GM12892 (cell line): ENCODE results near the gene KLHL2.
"Not testable (repeated sequence)": the region's sequence is repeated elsewhere in the genome, so short reads cannot be mapped to it uniquely, and the experiment has no call there.

Source experiments
- DNase-seq: peaks from one replicate; pipeline ENCODE4 v3.0.0; 2011; ENCODE audit not compliant: insufficient read length
- FAIRE-seq: peaks from 2 replicates; lab custom pipeline; 2011; peaks lifted over from hg19 to GRCh38; lab: Jason Lieb, UNC
- POLR2A ChIP-seq: IDR thresholded peaks from 2 replicates; pipeline ENCODE4 v1.6.1; 2011; ENCODE audit warnings: low read depth, low read length, control low read depth
- POLR2AphosphoS5 ChIP-seq: IDR thresholded peaks from 2 replicates; pipeline ENCODE4 v1.6.1; 2011; ENCODE audit warnings: low read depth, low read length, control low read depth
- TAF1 ChIP-seq: IDR thresholded peaks from 2 replicates; pipeline ENCODE4 v1.6.1; 2011; ENCODE audit warnings: low read depth, mild to moderate bottlenecking, control low read depth, low read length, borderline replicate concordance

Gene KLHL2

DNA sequence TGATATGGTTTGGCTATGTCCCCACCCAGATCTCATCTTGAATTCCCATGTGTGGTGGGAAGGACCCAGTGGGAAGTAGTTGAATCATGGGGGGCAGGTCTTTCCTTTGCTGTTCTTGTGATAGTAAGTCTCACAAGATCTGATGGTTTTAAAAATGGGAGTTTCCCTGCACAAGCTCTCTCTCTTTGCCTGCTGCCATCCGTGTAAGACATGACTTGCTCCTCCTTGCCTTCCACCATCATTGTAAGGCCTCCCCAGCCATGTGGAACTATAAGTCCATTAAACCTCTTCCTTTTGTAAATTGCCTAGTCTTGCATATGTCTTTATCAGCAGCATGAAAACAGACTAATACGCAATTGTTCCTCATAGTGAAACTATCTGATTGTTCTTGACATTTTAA lies 66.1 kb downstream of the KLHL2 start:
- DNase-seq, FAIRE-seq: not testable (repeated sequence)

- FAIRE-seq, DNase-seq: not testable (repeated sequence)
These were observed 68.0 kb downstream of the KLHL2 start for GRCh38 chr4:165275357-165275756.

GRCh38 chr4:165279531-165279930 lies 72.2 kb downstream of the KLHL2 start:
- not testable (repeated sequence) for FAIRE-seq, DNase-seq

DNA sequence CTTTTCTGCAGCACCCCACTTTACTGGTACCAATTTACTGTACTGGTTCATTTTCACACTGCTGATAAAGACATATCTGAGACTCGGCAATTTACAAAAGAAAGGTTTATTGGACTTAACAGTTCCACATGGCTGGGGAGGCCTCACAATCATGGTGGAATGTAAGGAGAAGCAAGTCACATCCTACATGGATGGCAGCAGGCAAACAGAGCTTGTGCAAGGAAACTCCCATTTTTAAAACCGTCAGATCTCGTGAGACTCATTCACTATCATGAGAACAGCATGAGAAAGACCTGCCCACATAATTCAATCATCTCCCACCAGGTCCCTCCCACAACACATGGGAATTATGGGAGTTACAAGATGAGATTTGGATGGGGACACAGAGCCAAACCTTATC lies 77.3 kb downstream of the KLHL2 start:
- not testable (repeated sequence) for DNase-seq, FAIRE-seq

- peak; percentile 92 for FAIRE-seq
These were observed 79.4 kb downstream of the KLHL2 start for GRCh38 chr4:165286619-165287340.

DNA sequence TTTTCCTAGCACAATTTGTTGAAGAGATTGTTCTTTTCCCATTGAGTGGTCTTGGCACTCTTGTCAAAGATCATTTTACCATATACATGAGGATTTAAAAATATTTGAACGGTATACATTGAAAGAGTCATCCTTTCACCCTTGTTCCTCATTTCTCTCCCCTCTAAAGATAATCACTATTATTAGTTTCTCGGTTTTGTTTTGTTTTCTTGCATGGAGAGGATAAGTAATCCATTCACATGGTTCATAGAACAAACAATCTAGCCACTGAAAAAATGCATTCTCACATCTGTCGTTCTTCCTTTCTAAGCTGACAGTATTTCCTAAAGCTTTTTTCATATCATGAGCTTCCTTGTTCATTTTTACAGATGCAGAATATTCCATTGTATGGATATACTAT lies 80.9 kb downstream of the KLHL2 start:
- peak; percentile 21 for FAIRE-seq

More at GRCh38 chr4:165286619-165287340, 79.4 kb downstream of the KLHL2 start:
- DNase-seq = not testable (repeated sequence)

DNA sequence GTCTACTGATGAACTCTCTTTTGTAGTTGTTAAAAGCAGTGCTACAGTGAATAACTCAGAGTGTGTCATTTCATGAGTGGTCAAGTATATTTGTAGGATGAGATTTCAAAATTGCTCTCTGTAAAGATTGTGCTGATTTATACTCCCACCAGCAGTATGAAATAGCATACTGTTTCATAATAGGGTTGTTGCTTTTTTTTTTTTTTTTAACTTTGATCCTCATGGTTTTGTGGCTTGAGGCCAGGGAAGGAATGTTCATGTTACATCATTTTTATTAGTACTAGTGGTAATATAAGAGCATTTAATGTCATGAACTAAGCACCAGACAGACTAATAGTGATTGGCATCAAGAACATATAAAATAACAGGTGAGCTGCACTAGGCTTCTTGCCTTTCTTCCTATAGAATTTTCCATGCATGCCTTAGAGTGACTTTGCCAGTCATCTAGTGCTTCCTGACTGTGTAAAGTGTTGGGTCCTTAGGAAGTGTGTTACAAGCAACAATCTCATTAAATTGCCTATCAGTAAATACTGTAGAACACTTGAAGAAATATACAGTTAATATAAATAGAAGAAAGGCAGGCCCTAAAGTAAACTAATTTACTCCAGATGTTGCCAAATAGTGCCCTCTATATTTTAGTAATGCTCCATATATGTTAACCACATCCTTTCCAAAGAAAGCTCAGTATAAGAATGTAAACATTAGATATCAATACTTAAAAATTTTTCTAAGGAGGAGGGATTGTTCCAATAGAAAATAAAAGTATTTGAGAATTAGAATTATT lies 81.5 kb downstream of the KLHL2 start:
- no peak for TF ChIP-seq POLR2A
- DNase-seq (no peak), FAIRE-seq (peak; percentile 9)

More for the DNA sequence above, 80.9 kb downstream of the KLHL2 start:
- no peak for DNase-seq
- no peak for TF ChIP-seq POLR2AphosphoS5
- TF ChIP-seq TAF1 = no peak
- no peak for TF ChIP-seq POLR2A

GRCh38 chr4:165289423-165289785 lies 82.0 kb downstream of the KLHL2 start:
- no peak for FAIRE-seq
- no peak for DNase-seq
- TF ChIP-seq POLR2A = no peak

DNA sequence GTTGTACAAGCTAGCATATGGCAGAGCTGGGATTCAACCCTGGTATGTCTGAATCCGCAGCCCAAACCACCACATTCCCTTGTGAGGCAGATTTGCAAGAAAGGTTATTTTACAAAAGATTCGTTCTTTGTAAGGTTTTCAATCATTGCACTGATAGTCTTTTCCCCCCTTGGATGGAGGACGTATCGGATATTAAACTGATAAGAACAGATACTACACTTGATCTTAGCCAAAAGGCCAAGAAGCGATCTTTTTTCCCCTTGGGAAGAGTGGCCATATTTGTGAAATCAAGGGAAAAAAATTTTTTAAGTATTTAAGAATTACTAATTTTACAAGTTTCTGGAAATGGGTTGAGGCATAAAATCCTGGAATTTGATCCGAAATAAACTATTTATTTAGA lies 85.7 kb downstream of the KLHL2 start:
- DNase-seq (no peak), FAIRE-seq (no peak)
- no peak for TF ChIP-seq POLR2A
- no peak for TF ChIP-seq POLR2AphosphoS5
- TF ChIP-seq TAF1 = no peak

GRCh38 chr4:165293927-165294649 lies 86.7 kb downstream of the KLHL2 start:
- TF ChIP-seq POLR2AphosphoS5 (no peak), POLR2A (no peak), TAF1 (no peak)
- no peak for DNase-seq
- peak; percentile 38 for FAIRE-seq

DNA sequence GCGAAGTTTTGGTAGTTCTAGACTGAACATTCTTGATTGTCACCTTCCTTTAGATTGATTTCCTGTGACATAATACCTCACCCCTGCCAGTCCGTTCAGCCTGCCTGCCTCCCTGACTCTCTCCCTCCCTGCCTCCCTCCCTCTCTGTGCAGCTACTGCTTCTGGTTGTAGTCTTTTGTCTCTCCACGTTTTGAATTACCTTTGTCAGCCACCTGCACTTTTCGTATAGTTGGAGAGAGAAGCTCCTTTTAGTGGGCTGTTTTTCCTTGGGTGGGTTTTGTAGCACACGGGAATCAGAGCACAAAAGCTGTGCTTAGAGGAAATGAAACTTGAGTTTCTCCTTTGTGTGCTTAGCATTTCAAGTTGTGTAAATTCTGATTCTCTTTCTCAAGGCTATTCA lies 87.5 kb downstream of the KLHL2 start:
- TF ChIP-seq POLR2AphosphoS5 = no peak
- no peak for TF ChIP-seq POLR2A
- no peak for TF ChIP-seq TAF1
- DNase-seq (no peak), FAIRE-seq (peak; percentile 97)

GRCh38 chr4:165297626-165298025 lies 90.3 kb downstream of the KLHL2 start:
- DNase-seq (no peak), FAIRE-seq (no peak)

More at GRCh38 chr4:165297626-165298025, 90.3 kb downstream of the KLHL2 start:
- TF ChIP-seq POLR2AphosphoS5 (no peak), TAF1 (no peak), POLR2A (no peak)
